Measurements from ENCODE around the gene RGS7BP.

DNA sequence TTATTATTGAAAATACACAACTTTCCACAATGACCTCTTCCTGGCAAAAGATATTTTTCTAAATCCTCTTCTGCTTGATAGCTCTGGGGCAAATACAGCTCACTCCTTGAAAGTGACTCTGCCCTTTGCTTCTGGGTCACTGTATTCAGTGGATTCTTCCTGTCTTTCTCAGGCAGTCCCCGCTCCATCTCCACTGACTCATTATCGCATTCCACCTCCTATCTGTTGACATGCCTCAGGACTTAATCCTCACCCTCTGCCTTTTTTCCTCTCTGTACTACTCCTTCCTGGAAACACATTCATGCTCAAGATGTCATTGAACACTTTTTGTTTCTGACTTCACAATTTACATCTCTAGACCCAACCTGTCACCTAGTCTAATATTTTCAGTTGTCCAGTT, 8.4 kb upstream of the RGS7BP start:
- TF ChIP-seq, protein P1, sequence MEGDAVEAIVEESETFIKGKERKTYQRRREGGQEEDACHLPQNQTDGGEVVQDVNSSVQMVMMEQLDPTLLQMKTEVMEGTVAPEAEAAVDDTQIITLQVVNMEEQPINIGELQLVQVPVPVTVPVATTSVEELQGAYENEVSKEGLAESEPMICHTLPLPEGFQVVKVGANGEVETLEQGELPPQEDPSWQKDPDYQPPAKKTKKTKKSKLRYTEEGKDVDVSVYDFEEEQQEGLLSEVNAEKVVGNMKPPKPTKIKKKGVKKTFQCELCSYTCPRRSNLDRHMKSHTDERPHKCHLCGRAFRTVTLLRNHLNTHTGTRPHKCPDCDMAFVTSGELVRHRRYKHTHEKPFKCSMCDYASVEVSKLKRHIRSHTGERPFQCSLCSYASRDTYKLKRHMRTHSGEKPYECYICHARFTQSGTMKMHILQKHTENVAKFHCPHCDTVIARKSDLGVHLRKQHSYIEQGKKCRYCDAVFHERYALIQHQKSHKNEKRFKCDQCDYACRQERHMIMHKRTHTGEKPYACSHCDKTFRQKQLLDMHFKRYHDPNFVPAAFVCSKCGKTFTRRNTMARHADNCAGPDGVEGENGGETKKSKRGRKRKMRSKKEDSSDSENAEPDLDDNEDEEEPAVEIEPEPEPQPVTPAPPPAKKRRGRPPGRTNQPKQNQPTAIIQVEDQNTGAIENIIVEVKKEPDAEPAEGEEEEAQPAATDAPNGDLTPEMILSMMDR (IDR thresholded peaks at IDR 0.05) = no peak
- no peak for TF ChIP-seq POLR2AphosphoS5 (IDR thresholded peaks at IDR 0.05; ENCODE audit: low read depth, low read length)
- TF ChIP-seq, protein P2, sequence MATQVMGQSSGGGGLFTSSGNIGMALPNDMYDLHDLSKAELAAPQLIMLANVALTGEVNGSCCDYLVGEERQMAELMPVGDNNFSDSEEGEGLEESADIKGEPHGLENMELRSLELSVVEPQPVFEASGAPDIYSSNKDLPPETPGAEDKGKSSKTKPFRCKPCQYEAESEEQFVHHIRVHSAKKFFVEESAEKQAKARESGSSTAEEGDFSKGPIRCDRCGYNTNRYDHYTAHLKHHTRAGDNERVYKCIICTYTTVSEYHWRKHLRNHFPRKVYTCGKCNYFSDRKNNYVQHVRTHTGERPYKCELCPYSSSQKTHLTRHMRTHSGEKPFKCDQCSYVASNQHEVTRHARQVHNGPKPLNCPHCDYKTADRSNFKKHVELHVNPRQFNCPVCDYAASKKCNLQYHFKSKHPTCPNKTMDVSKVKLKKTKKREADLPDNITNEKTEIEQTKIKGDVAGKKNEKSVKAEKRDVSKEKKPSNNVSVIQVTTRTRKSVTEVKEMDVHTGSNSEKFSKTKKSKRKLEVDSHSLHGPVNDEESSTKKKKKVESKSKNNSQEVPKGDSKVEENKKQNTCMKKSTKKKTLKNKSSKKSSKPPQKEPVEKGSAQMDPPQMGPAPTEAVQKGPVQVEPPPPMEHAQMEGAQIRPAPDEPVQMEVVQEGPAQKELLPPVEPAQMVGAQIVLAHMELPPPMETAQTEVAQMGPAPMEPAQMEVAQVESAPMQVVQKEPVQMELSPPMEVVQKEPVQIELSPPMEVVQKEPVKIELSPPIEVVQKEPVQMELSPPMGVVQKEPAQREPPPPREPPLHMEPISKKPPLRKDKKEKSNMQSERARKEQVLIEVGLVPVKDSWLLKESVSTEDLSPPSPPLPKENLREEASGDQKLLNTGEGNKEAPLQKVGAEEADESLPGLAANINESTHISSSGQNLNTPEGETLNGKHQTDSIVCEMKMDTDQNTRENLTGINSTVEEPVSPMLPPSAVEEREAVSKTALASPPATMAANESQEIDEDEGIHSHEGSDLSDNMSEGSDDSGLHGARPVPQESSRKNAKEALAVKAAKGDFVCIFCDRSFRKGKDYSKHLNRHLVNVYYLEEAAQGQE (IDR thresholded peaks at IDR 0.05; ENCODE audit: insufficient read depth in 1 of 2, low read depth in 2 of 2, low read length in 1 of 2) = no peak

Data from Panc1 (cell line).